Measurements from ENCODE around the gene CSRP1.

- TF ChIP-seq ELK1 (CRISPR knock-in tag; IDR thresholded peaks at IDR 0.05) = no peak
- TF ChIP-seq, protein P1, sequence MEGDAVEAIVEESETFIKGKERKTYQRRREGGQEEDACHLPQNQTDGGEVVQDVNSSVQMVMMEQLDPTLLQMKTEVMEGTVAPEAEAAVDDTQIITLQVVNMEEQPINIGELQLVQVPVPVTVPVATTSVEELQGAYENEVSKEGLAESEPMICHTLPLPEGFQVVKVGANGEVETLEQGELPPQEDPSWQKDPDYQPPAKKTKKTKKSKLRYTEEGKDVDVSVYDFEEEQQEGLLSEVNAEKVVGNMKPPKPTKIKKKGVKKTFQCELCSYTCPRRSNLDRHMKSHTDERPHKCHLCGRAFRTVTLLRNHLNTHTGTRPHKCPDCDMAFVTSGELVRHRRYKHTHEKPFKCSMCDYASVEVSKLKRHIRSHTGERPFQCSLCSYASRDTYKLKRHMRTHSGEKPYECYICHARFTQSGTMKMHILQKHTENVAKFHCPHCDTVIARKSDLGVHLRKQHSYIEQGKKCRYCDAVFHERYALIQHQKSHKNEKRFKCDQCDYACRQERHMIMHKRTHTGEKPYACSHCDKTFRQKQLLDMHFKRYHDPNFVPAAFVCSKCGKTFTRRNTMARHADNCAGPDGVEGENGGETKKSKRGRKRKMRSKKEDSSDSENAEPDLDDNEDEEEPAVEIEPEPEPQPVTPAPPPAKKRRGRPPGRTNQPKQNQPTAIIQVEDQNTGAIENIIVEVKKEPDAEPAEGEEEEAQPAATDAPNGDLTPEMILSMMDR (IDR thresholded peaks at IDR 0.05 in 2 of 3, conservative IDR thresholded peaks at IDR 0.05 in 1 of 3; ENCODE audit: insufficient read depth in 2 of 3, low read depth in 1 of 3, low read length in 3 of 3) = no peak
- no peak for TF ChIP-seq SIX5 (IDR thresholded peaks at IDR 0.05; ENCODE audit: borderline replicate concordance in 1 of 2, insufficient read depth in 1 of 2, low read depth in 1 of 2, low read length in 2 of 2)
- no peak for TF ChIP-seq SP2 (IDR thresholded peaks at IDR 0.05; ENCODE audit: extremely low read depth, low read depth, low read length, poor library complexity, severe bottlenecking)
- TF ChIP-seq, protein P2, sequence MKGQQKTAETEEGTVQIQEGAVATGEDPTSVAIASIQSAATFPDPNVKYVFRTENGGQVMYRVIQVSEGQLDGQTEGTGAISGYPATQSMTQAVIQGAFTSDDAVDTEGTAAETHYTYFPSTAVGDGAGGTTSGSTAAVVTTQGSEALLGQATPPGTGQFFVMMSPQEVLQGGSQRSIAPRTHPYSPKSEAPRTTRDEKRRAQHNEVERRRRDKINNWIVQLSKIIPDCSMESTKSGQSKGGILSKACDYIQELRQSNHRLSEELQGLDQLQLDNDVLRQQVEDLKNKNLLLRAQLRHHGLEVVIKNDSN (CRISPR knock-in tag; IDR thresholded peaks at IDR 0.05) = no peak
- no peak for TF ChIP-seq HIVEP1 (CRISPR knock-in tag; IDR thresholded peaks at IDR 0.05)
- no peak for TF ChIP-seq HDAC2 (IDR thresholded peaks at IDR 0.05)
Measured at GRCh38 chr1:201475915-201476669, 30.8 kb downstream of the CSRP1 start.
